Mucosa of descending colon (tissue), 3 donors: ENCODE data around the gene TIGD1. TPM values are rescaled to one million over a fixed set of nuclear protein-coding genes. Genes with fewer than 3 reads are reported as not detected.

ENCODE experiments used
- ATAC-seq: fragments of 200-7000 bp; cut with Tn5 transposase; one replicate; pipeline ENCODE4 v1.9.1; 2020; ENCODE audit warnings: mild to moderate bottlenecking, moderate library complexity
- DNase-seq, 3 donors: peaks; one replicate each; pipeline ENCODE4 v3.0.0-alpha.2; 2020
- H3K36me3 ChIP-seq: fragments of 200-600 bp; one replicate; pipeline ENCODE4 v1.8.0; 2021; ENCODE audit warnings: low read depth, mild to moderate bottlenecking
- H3K4me1 ChIP-seq: fragments of 200-600 bp; one replicate; pipeline ENCODE4 v1.8.0; 2021; ENCODE audit warnings: low read depth, mild to moderate bottlenecking
- H3K4me3 ChIP-seq: fragments of 200-600 bp; one replicate; pipeline ENCODE4 v1.8.0; 2021; ENCODE audit warnings: mild to moderate bottlenecking
- H3K9me3 ChIP-seq: fragments of 200-600 bp; one replicate; pipeline ENCODE4 v1.8.0; 2021; ENCODE audit warnings: mild to moderate bottlenecking
- intact Hi-C, 2 donors: fragments of 100-400 bp; cut with DNase I in 1 of 2; cut with micrococcal nuclease in 1 of 2; formaldehyde crosslinking; loops; one replicate each; pipeline versions ENCODE4 v1.11.0 to v1.11.1; 2022; cut with DNase I, micrococcal nuclease
- long read RNA-seq, 2 donors: library from polyadenylated mRNA; unstranded; transcript quantifications; one replicate each; pipeline ENCODE4 v2.0.0, GENCODE V29; 2019 to 2021
- total RNA-seq, 3 donors: library from RNA; stranded (reverse); fragmentation: NEBNext Ultra II Directional in 2 of 3; extraction: Animal tissue kit (Norgen Biotek cat#: 25700) in 2 of 3; gene quantifications; one replicate each; pipeline versions ENCODE4 v1.2.1 to v1.2.4, GENCODE V29; 2021 to 2023
- TF ChIP-seq, protein P1 (sequence below): fragments of 200-600 bp; IDR thresholded peaks from one replicate; pipeline ENCODE4 v1.8.0; 2022; ENCODE audit warnings: antibody characterized with exemption, mild to moderate bottlenecking
- donor health status: DM: no; HTN: no; CAD: no; lungs with moderate emphysema.
- donor health status: DM: no; HTN: no; CAD: no.
- donor health status: DM: no; HTN: yes; CAD: no.

Gene TIGD1
- total RNA-seq: 1 to 10 TPM; 4.1 to 5.6 (median 5.4) TPM
- long read RNA-seq, donor 1, partial matches to known transcripts: 0 of 1 reads
- long read RNA-seq, donor 1, other reads (novel, unspliced or antisense): 0 of 1 reads
- long read RNA-seq, donor 2: 0 reads

GRCh38 chr2:232550354-232551249, at the start of gene TIGD1, which contains the start of gene EIF4E2:
TSS of gene TIGD1 (minus strand) at chr2:232550557. CDS start at chr2:232549882, 675 bp downstream.
TSS of gene EIF4E2 (plus strand) at chr2:232550689. CDS start at chr2:232550725, 36 bp downstream.
- H3K4me3 ChIP-seq: peak within 1 kb of the TSS; percentile 87
- H3K9me3 ChIP-seq: no peaks in the 10 kb centered on the region
- DNase-seq (peak; percentile 93 to 96 (median 96)), ATAC-seq (peak; percentile 97)
- H3K36me3 ChIP-seq: no peaks in the 10 kb centered on the region
- H3K4me1 ChIP-seq: peaks cover 11% of the 10 kb centered on the region
- TF ChIP-seq, protein P1, sequence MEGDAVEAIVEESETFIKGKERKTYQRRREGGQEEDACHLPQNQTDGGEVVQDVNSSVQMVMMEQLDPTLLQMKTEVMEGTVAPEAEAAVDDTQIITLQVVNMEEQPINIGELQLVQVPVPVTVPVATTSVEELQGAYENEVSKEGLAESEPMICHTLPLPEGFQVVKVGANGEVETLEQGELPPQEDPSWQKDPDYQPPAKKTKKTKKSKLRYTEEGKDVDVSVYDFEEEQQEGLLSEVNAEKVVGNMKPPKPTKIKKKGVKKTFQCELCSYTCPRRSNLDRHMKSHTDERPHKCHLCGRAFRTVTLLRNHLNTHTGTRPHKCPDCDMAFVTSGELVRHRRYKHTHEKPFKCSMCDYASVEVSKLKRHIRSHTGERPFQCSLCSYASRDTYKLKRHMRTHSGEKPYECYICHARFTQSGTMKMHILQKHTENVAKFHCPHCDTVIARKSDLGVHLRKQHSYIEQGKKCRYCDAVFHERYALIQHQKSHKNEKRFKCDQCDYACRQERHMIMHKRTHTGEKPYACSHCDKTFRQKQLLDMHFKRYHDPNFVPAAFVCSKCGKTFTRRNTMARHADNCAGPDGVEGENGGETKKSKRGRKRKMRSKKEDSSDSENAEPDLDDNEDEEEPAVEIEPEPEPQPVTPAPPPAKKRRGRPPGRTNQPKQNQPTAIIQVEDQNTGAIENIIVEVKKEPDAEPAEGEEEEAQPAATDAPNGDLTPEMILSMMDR: no peak
- intact Hi-C loops: no loop called here

DNA sequence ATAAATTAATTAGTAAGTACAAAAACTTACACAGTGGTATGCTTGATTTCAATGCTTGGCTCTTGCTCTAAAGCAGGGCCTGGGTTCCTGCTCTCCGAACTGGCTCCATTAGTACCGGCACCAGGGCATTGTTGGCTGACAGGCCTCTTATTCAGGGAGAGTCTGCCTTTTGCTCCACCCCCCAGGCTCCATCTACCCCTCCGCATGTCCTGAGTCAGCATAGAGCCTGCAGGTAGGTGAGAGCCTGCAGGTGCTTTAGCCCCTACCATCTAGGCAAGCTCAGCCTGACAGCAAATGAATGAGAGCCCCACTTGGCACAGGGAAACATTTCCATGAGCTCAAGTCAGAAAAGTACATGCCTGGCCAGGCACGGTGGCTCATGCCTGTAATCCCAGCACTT, 47.9 kb upstream of the TIGD1 start:
- Histone ChIP-seq H3K9me3 (no peaks in the 10 kb centered on the region), H3K36me3 (no peaks in the 10 kb centered on the region), H3K4me1 (peaks cover 8% of the 10 kb centered on the region), H3K4me3 (no peak overlapping the region)
- DNase-seq: no peak
- ATAC-seq: no peak
- intact Hi-C loops: no loop called here
- TF ChIP-seq, protein P1: no peak

GRCh38 chr2:232597362-232598079, 47.2 kb upstream of the TIGD1 start:
- Histone ChIP-seq H3K4me3 (no peak overlapping the region), H3K36me3 (no peaks in the 10 kb centered on the region), H3K4me1 (peaks cover 14% of the 10 kb centered on the region), H3K9me3 (no peaks in the 10 kb centered on the region)
- TF ChIP-seq, protein P1: no peak
- ATAC-seq (no peak), DNase-seq (no peak)
- intact Hi-C loops: no loop called here

DNA sequence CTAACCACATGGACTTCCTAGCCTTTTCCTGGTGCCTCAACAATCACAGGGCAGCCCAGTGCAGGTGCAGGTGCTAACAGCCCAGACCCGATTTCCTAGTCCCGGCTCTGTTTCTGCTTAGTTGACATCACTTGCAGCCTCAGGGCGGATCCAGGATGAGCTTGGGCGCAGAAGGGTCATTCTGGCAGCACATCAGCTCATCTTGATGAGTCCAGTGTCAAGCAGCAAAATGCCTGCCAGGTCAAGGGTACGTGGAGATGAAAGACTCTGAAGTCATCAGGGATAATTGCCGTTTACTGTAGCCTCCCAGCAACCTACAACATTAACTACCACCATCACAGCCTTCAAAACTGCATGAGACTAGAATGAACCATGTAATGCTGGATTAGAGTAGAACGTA, 43.6 kb upstream of the TIGD1 start:
- ATAC-seq: peak; percentile 9
- Histone ChIP-seq H3K9me3 (no peaks in the 10 kb centered on the region), H3K36me3 (no peaks in the 10 kb centered on the region), H3K4me1 (peaks cover 17% of the 10 kb centered on the region), H3K4me3 (no peak overlapping the region)
- DNase-seq: no peak
- intact Hi-C loops: no loop called here
- TF ChIP-seq, protein P1: no peak

DNA sequence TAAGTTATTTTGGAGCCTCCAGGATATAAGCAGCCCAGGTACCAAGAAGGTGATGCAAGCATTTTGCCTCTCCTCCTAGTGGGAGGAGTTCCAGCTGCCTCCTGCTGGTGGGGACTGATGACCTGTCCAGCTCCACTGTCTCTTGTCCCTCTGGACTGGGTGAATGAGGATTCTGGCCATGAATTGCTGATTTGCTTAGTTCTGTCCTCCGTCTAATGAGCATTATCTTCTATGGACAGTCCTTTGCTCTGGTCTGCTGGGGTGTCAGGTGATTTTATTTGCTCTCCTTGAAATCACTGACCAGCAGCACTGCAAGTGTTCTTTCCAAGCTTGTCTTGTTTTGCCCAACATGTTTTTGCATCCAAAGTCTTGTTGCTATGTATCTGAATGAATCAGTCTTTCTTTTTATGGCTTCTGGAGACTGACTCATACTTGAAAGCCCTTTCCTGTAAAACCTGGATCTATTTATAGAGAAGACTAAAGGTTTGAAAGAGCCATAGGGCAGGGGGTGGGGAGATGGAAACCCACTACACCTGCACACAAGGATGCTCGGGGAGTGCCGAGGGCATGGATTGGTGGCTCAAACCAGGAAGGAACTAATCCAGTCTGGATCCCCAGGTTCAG, 42.5 kb upstream of the TIGD1 start:
- ATAC-seq (peak; percentile 85), DNase-seq (peak; percentile 67 to 79 (median 67))
- TF ChIP-seq, protein P1: no peak
- intact Hi-C loops: no loop called here
- no peaks in the 10 kb centered on the region for H3K9me3 ChIP-seq
- H3K4me3 ChIP-seq: no peak overlapping the region
- H3K36me3 ChIP-seq: no peaks in the 10 kb centered on the region
- H3K4me1 ChIP-seq: peaks cover 18% of the 10 kb centered on the region
